HG03378 (cell line): ENCODE measurements around the gene COX4I1.
"Not testable (repeated sequence)": the region's sequence is repeated elsewhere in the genome, so short reads cannot be mapped to it uniquely, and the experiment has no call there.

Source experiments
- ATAC-seq: cut with Tn5 transposase; IDR thresholded peaks from one replicate; pipeline ENCODE4 v1.9.1; 2021; ENCODE audit warnings: mild to moderate bottlenecking, moderate library complexity; ENCODE audit not compliant: unreplicated experiment

Gene COX4I1

GRCh38 chr16:85821390-85822135 is 22.1 kb downstream of the COX4I1 start:
- ATAC-seq, result peak; percentile 71

- no peak for ATAC-seq
Measured at GRCh38 chr16:85822145-85822544, 22.6 kb downstream of the COX4I1 start.

GRCh38 chr16:85823328-85823920 is 23.9 kb downstream of the COX4I1 start:
- no peak for ATAC-seq

GRCh38 chr16:85824161-85825135 is 25.0 kb downstream of the COX4I1 start:
- no peak for ATAC-seq

- no peak for ATAC-seq
Measured at GRCh38 chr16:85825326-85825725, 25.8 kb downstream of the COX4I1 start.

- no peak for ATAC-seq
Measured at GRCh38 chr16:85826686-85827247, 27.3 kb downstream of the COX4I1 start.

- ATAC-seq, result no peak
Measured at GRCh38 chr16:85828166-85828565, 28.7 kb downstream of the COX4I1 start.

GRCh38 chr16:85829171-85829719 is 29.8 kb downstream of the COX4I1 start:
- ATAC-seq, result no peak

GRCh38 chr16:85829751-85830445 is 30.4 kb downstream of the COX4I1 start:
- no peak for ATAC-seq

GRCh38 chr16:85830821-85831220 is 31.3 kb downstream of the COX4I1 start:
- no peak for ATAC-seq

- ATAC-seq, result no peak
Measured at GRCh38 chr16:85832570-85833218, 33.2 kb downstream of the COX4I1 start.

- no peak for ATAC-seq
Measured at GRCh38 chr16:85833219-85833920, 33.9 kb downstream of the COX4I1 start.

- ATAC-seq, result no peak
Measured at GRCh38 chr16:85834741-85835140, 35.2 kb downstream of the COX4I1 start.

GRCh38 chr16:85835227-85835751 is 35.8 kb downstream of the COX4I1 start:
- ATAC-seq, result no peak

GRCh38 chr16:85835956-85836705 is 36.6 kb downstream of the COX4I1 start:
- no peak for ATAC-seq

GRCh38 chr16:85836706-85837582 is 37.4 kb downstream of the COX4I1 start:
- no peak for ATAC-seq

GRCh38 chr16:85837654-85838053 is 38.2 kb downstream of the COX4I1 start:
- ATAC-seq, result not testable (repeated sequence)
